ENCODE results near the gene MRPS26. TPM values are rescaled to one million over a fixed set of nuclear protein-coding genes. Genes with fewer than 3 reads are reported as not detected.
A peak's percentile ranks its signal among the peaks of the same experiment; 100 is the strongest.

MRPS26 gene
- total and polyA plus RNA-seq, 2 of the 13 experiments (the other 11 are each of a cell fraction or from before 2014, with no cell fraction given): 89.8 to 187 TPM

- TF ChIP-seq PRPF4 (IDR thresholded peaks at IDR 0.05; ENCODE audit: low read depth, low read length, poor library complexity, severe bottlenecking): no peak
- no peak for TF ChIP-seq HNF1B (CRISPR knock-in tag; IDR thresholded peaks at IDR 0.05)
- TF ChIP-seq HIC2 (CRISPR knock-in tag; IDR thresholded peaks at IDR 0.05; ENCODE audit: low read depth): no peak
- TF ChIP-seq HNF4A (CRISPR knock-in tag; IDR thresholded peaks at IDR 0.05): peak; percentile 49
- TF ChIP-seq HDAC1 (CRISPR knock-in tag; IDR thresholded peaks at IDR 0.05): 0 out of 2 replicates have a peak, but pooled peaks have one; percentile 33
- TF ChIP-seq BCLAF1 (IDR thresholded peaks at IDR 0.05): no peak
- no peak for TF ChIP-seq ZNF674 (CRISPR knock-in tag; IDR thresholded peaks at IDR 0.05; ENCODE audit: low read depth)
- TF ChIP-seq ZNF121 (CRISPR knock-in tag; IDR thresholded peaks at IDR 0.05): peak; percentile 85
- TF ChIP-seq GFI1 (CRISPR knock-in tag; IDR thresholded peaks at IDR 0.05; ENCODE audit: borderline replicate concordance): no peak
- TF ChIP-seq IRX3 (CRISPR knock-in tag; IDR thresholded peaks at IDR 0.05; ENCODE audit: borderline replicate concordance, low read depth): no peak
- no peak for TF ChIP-seq CSRNP1 (CRISPR knock-in tag; IDR thresholded peaks at IDR 0.05)
- TF ChIP-seq KLF12 (CRISPR knock-in tag; IDR thresholded peaks at IDR 0.05; ENCODE audit: borderline replicate concordance): no peak
- TF ChIP-seq SIN3A (IDR thresholded peaks at IDR 0.05; ENCODE audit: borderline replicate concordance, low read depth, low read length): no peak
- TF ChIP-seq ZNF468 (CRISPR knock-in tag; IDR thresholded peaks at IDR 0.05): no peak
- TF ChIP-seq ZFYVE20 (CRISPR knock-in tag; IDR thresholded peaks at IDR 0.05; ENCODE audit: borderline replicate concordance, low read depth): no peak
- no peak for TF ChIP-seq ONECUT2 (CRISPR knock-in tag; IDR thresholded peaks at IDR 0.05)
- no peak for TF ChIP-seq SOX5 (CRISPR knock-in tag; IDR thresholded peaks at IDR 0.05; ENCODE audit: borderline replicate concordance)
- no peak for TF ChIP-seq ZNF652 (CRISPR knock-in tag; IDR thresholded peaks at IDR 0.05; ENCODE audit: borderline replicate concordance, low read depth)
- no peak for TF ChIP-seq ATF3 (CRISPR knock-in tag; IDR thresholded peaks at IDR 0.05)
- no peak for TF ChIP-seq ZNF670 (CRISPR knock-in tag; IDR thresholded peaks at IDR 0.05; ENCODE audit: borderline replicate concordance)
- TF ChIP-seq HES4 (CRISPR knock-in tag; IDR thresholded peaks at IDR 0.05; ENCODE audit: borderline replicate concordance): no peak
- no peak for TF ChIP-seq ZNF24 (IDR thresholded peaks at IDR 0.05)
- TF ChIP-seq PLRG1 (conservative IDR thresholded peaks at IDR 0.05): no peak
- TF ChIP-seq ETV5 (CRISPR knock-in tag; IDR thresholded peaks at IDR 0.05; ENCODE audit: borderline replicate concordance): no peak
Measured at GRCh38 chr20:3003416-3003815, 42.4 kb upstream of the MRPS26 start (continued).
